Eye (tissue), 1 donor: ENCODE results near the gene ACOT7.

Experiments used
- DNase-seq: peaks from one replicate; pipeline ENCODE4 v3.0.0-alpha.2; 2015

The ACOT7 gene

GRCh38 chr1:6245869-6246496 is 147.6 kb downstream of the ACOT7 start:
- DNase-seq = peak; percentile 76

GRCh38 chr1:6245086-6245868 is 148.3 kb downstream of the ACOT7 start:
- peak; percentile 94 for DNase-seq

GRCh38 chr1:6244401-6245049 is 149.0 kb downstream of the ACOT7 start:
- no peak for DNase-seq

GRCh38 chr1:6243993-6244392 is 149.6 kb downstream of the ACOT7 start, which contains the start of gene HES3:
TSS of gene HES3 (plus strand) at chr1:6244179. CDS start at chr1:6244366, 187 bp downstream.
- no peak for DNase-seq

GRCh38 chr1:6243053-6243834 is 150.3 kb downstream of the ACOT7 start:
- no peak for DNase-seq

GRCh38 chr1:6241887-6242740 is 151.5 kb downstream of the ACOT7 start:
- DNase-seq = no peak

- DNase-seq = no peak
Observed at GRCh38 chr1:6241107-6241886, 152.3 kb downstream of the ACOT7 start.

- no peak for DNase-seq
Observed at GRCh38 chr1:6239950-6240768, 153.4 kb downstream of the ACOT7 start.

GRCh38 chr1:6239213-6239752 is 154.3 kb downstream of the ACOT7 start:
- no peak for DNase-seq

GRCh38 chr1:6237093-6237492 is 156.5 kb downstream of the ACOT7 start:
- DNase-seq = no peak

- DNase-seq = no peak
Observed at GRCh38 chr1:6235296-6235677, 158.3 kb downstream of the ACOT7 start.

- no peak for DNase-seq
Observed at GRCh38 chr1:6234502-6235295, 158.9 kb downstream of the ACOT7 start.

GRCh38 chr1:6233376-6233775 is 160.2 kb downstream of the ACOT7 start:
- no peak for DNase-seq

GRCh38 chr1:6225651-6226050 is 167.9 kb downstream of the ACOT7 start:
- no peak for DNase-seq

GRCh38 chr1:6224718-6225117 is 168.8 kb downstream of the ACOT7 start:
- DNase-seq = no peak

- DNase-seq = no peak
Observed at GRCh38 chr1:6223617-6224016, 169.9 kb downstream of the ACOT7 start.

- no peak for DNase-seq
Observed at GRCh38 chr1:6222636-6223035, 170.9 kb downstream of the ACOT7 start.

GRCh38 chr1:6221210-6221784 is 172.3 kb downstream of the ACOT7 start:
- DNase-seq = no peak

GRCh38 chr1:6220236-6220635 is 173.3 kb downstream of the ACOT7 start:
- DNase-seq = no peak
